Measurements from ENCODE around the gene PLIN3. TPM values are rescaled to one million over a fixed set of nuclear protein-coding genes. Genes with fewer than 3 reads are reported as not detected.

The PLIN3 gene
- total and polyA plus RNA-seq, 2 donors (not counting 1 experiment from before 2014, with no cell fraction given), result 27.6 to 34.3 TPM

- WGBS (ENCODE audit: insufficient coverage), result under 1% methylated on average over 78 of the region's 80 CpGs
- peak within 1 kb of the TSS; percentile 76 for H3K4me2 ChIP-seq (replicated peaks; ENCODE audit: low read depth, low read length, poor library complexity, severe bottlenecking)
- ChIA-PET CTCF (interaction anchor here (0.6 to 4.4 kb wide), 28 partner anchors 8 to 806 kb away, joined by 3 to 102 read pairs (median 4); partner anchors contain the start of genes DPP9, EEF2, KDM4B and SH3GL1), POLR2A (interaction anchor here (0.6 to 1.6 kb wide), 10 partner anchors 19 to 1029 kb away, joined by 3 to 23 read pairs (median 3); partner anchors contain the start of genes DPP9, HDGFL2, MRPL54 and MYDGF)
- H3K27me3 Mint-ChIP-seq, result no peaks in the 10 kb centered on the region
- peak within 1 kb of the TSS; percentile 48 to 79 (median 76) for H3K4me3 ChIP-seq (ENCODE audit: control extremely low read depth in 1 of 5, extremely low read depth in 1 of 5, insufficient read depth in 1 of 5, low read depth in 2 of 5, low read length in 4 of 5)
- peaks cover 0 to 27% of the 10 kb centered on the region in 2 experiments for H3K36me3 ChIP-seq (replicated peaks in 1 of 2; ENCODE audit: control extremely low read depth in 1 of 2, control insufficient read depth in 1 of 2, extremely low read depth in 1 of 2, insufficient read depth in 2 of 2, low read length in 1 of 2)
- H4K20me1 ChIP-seq (ENCODE audit: control insufficient read depth, insufficient read depth, low read length, poor library complexity, severe bottlenecking), result no peaks in the 10 kb centered on the region
- peaks cover 44% of the 10 kb centered on the region for H3K79me2 ChIP-seq (ENCODE audit: control insufficient read depth, insufficient read depth, low read length)
- no peaks in the 10 kb centered on the region for H3K9me3 Mint-ChIP-seq (ENCODE audit: insufficient read depth)
- TF ChIP-seq CTCF (IDR thresholded peaks at IDR 0.05), result peak; percentile 98
- TF ChIP-seq EZH2 (IDR thresholded peaks at IDR 0.05; ENCODE audit: borderline replicate concordance, insufficient read depth, low read depth, low read length, poor library complexity, severe bottlenecking), result no peak
- ATAC-seq (ENCODE audit: low read depth) (peak; percentile 94), DNase-seq (peak; percentile 100)
- H3K4me1 ChIP-seq (ENCODE audit: control insufficient read depth in 2 of 2, insufficient read depth in 2 of 2, low read length in 2 of 2), result peaks cover 8 to 22% of the 10 kb centered on the region in 2 donors
- H3K9me3 ChIP-seq (ENCODE audit: control extremely low read depth in 1 of 3, control insufficient read depth in 2 of 3, insufficient read depth in 1 of 3, low read length in 2 of 3), result peaks cover 0 to 4% (median 0%) of the 10 kb centered on the region in 3 donors
- peak within 1 kb of the TSS; percentile 93 for H3K9ac ChIP-seq (ENCODE audit: low read length)
- peak within 1 kb of the TSS; percentile 67 to 93 for H3K27ac ChIP-seq (ENCODE audit: low read length in 2 of 2)
- peak within 1 kb of the TSS; percentile 89 for H3K27ac Mint-ChIP-seq
- no peaks in the 10 kb centered on the region for H3K27me3 ChIP-seq (replicated peaks in 1 of 4; ENCODE audit: control extremely low read depth in 1 of 4, control insufficient read depth in 3 of 4, insufficient read depth in 4 of 4, low read length in 3 of 4)
- intact Hi-C loops (cut with micrococcal nuclease), result loop anchor here (1.0 to 10.0 kb wide), 10 partner anchors 24 to 1607 kb away; partner anchors contain the start of genes FZR1, MYDGF, NCLN and TNFAIP8L1
- H2AFZ ChIP-seq (ENCODE audit: insufficient read depth, low read depth, low read length, poor library complexity, severe bottlenecking), result peak within 1 kb of the TSS; percentile 98
- H3K4me3 Mint-ChIP-seq, result peak within 1 kb of the TSS; percentile 84
- peaks cover 30% of the 10 kb centered on the region for H3K4me1 Mint-ChIP-seq
Measured at GRCh38 chr19:4791183-4792018, 76.1 kb downstream of the PLIN3 start, which contains the start of gene FEM1A. TSS of gene FEM1A (plus strand) at chr19:4791734. CDS start at chr19:4791855, 121 bp downstream.

Other genes starting within 250 kb of the PLIN3 start
- gene TNFAIP8L1, start 228.2 kb downstream of the PLIN3 start, total RNA-seq, result 20.9 and 21.7 TPM in 2 replicates
- gene TNFAIP8L1, start 228.2 kb downstream of the PLIN3 start, polyA plus RNA-seq, result 6.4 and 9.1 TPM in 2 replicates
- gene MYDGF, start 197.3 kb downstream of the PLIN3 start, total RNA-seq, result 18.1 and 21.2 TPM in 2 replicates
- gene MYDGF, start 197.3 kb downstream of the PLIN3 start, polyA plus RNA-seq, result 29.9 and 42.3 TPM in 2 replicates
- 109 and 115 TPM in 2 replicates for gene DPP9, start 143.8 kb downstream of the PLIN3 start, total RNA-seq
- gene DPP9, start 143.8 kb downstream of the PLIN3 start, polyA plus RNA-seq, result 40.4 and 47.3 TPM in 2 replicates
- gene FEM1A, start 75.9 kb downstream of the PLIN3 start, total RNA-seq, result 18.2 and 18.7 TPM in 2 replicates
- gene FEM1A, start 75.9 kb downstream of the PLIN3 start, polyA plus RNA-seq, result 5.1 and 5.8 TPM in 2 replicates
- 18.1 and 19.7 TPM in 2 replicates for gene TICAM1, start 36.0 kb downstream of the PLIN3 start, total RNA-seq
- 12.7 and 15.1 TPM in 2 replicates for gene TICAM1, start 36.0 kb downstream of the PLIN3 start, polyA plus RNA-seq
- 10.2 and 13.0 TPM in 2 replicates for gene ARRDC5, start 35.2 kb upstream of the PLIN3 start, total RNA-seq
- gene ARRDC5, start 35.2 kb upstream of the PLIN3 start, polyA plus RNA-seq, result 10.7 and 13.2 TPM in 2 replicates
- gene UHRF1, start 41.8 kb upstream of the PLIN3 start, total RNA-seq, result 0.29 and 0.32 TPM in 2 replicates
- 0.53 and 0.55 TPM in 2 replicates for gene UHRF1, start 41.8 kb upstream of the PLIN3 start, polyA plus RNA-seq
- gene KDM4B, start 101.4 kb upstream of the PLIN3 start, total RNA-seq, result 202 and 205 TPM in 2 replicates
- 61.7 and 75.5 TPM in 2 replicates for gene KDM4B, start 101.4 kb upstream of the PLIN3 start, polyA plus RNA-seq